ENCODE data around the gene IGFL4. TPM values are rescaled to one million over a fixed set of nuclear protein-coding genes. Genes with fewer than 3 reads are reported as not detected.
A peak's percentile ranks its signal among the peaks of the same experiment; 100 is the strongest.

Gene IGFL4
- total RNA-seq, 2 donors from 2014 or later, result not detected

DNA sequence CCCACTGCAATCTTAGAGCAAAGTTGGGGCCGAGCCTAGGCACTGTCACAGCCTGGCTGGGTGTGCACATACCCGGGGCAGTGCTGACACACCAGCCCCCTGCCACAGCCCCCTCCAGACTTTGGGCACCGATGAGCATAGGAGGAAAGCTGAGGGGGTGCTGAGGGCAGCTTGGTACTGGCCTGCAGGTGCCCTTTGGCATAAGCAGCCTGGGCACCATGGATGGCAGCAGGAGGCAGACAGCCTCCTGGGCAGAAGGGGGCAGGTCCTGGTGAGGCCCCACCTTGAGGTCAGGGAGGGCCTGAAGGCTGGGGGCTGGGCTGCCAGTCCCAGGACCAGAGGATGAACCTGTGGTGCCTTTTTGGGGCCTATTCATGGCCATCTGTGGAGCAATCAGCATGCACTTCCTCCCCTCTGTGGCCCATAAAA is 8.2 kb downstream of the IGFL4 start:
- ATAC-seq (no peak), DNase-seq (ENCODE audit: low spot score in 2 of 2) (no peak)
- Mint-ChIP-seq H3K27ac (no peak overlapping the region), H3K36me3 (no peaks in the 10 kb centered on the region), H3K9me3 (no peaks in the 10 kb centered on the region)

DNA sequence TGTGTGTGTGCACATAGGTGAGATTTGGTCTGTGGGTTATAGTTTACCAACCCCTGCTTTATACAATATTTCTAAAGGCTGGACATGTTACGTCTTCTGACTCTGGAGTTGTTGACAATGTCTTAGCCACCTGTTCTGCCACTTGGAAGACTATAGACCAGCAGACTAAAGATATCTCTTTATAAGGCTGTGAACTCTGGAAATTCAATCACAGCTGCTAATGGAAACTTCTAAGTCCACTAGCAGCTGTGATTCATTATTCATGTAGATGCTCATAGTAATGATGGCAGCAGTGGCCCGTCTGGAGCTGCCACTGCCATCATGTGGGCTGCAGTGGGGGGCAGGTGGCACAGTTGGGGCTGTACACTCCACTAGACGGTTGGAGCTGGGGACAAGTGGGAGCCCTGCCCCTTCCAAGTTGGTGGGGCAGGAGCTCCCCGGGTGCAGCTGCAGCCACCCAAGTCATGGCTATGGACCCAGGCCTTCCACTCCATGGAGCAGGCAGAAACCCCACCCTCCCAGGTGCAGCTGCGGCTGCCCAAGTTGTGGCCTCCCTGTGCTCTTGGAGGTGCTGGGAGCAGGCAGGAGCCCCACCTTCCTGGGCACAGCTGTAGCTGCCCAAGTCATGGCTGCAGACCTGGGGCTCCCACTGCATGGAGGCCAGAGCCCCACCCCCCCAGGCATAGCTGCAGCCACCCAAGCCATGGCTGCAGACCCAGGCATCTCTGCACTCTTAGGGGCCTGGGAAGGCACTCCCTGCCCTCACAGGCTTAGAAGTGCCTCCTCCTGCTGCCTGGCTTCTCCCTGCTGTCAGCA is 8.8 kb downstream of the IGFL4 start:
- DNase-seq (ENCODE audit: low spot score in 2 of 2) (no peak), ATAC-seq (no peak)
- H3K9me3 Mint-ChIP-seq, result no peaks in the 10 kb centered on the region
- no peak overlapping the region for H3K27ac Mint-ChIP-seq
- H3K36me3 Mint-ChIP-seq, result no peaks in the 10 kb centered on the region

DNA sequence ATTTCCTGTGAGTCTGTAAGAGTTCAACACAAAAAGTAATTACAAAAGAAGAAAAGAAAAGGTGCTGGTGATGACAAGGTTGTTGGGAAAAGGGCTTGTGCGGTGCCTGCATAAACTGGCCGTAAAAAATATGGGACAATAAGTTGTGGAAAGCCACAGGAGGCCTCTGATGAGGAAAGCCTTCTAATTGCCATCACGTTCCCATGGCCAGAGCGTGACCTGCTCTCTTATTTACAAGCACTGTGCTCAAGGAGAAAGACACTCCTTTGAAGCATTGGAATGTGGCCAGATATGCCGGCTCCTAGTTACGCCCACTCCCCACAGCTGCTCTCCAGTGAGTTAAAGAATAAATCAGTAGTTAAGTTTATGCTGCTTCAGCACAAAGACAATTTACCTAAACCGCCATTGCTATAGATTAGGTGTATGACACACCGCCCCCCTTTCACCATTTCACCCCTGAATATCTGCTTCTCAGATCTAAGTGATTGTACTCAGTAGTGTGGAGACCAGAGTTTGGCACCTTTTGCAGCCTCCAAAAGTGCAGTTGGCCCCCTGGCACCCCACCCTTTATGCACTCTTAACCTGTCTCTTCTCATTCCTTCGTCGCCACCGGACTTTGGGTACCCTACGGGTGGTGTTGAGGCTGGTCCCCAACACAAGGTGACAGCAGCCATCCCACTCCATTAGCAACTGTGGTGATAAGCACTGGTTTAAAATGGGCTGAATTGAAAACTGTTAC is 9.8 kb downstream of the IGFL4 start:
- ATAC-seq (no peak), DNase-seq (ENCODE audit: low spot score in 2 of 2) (no peak)
- Mint-ChIP-seq H3K9me3 (no peaks in the 10 kb centered on the region), H3K36me3 (no peaks in the 10 kb centered on the region), H3K27ac (no peak overlapping the region)

DNA sequence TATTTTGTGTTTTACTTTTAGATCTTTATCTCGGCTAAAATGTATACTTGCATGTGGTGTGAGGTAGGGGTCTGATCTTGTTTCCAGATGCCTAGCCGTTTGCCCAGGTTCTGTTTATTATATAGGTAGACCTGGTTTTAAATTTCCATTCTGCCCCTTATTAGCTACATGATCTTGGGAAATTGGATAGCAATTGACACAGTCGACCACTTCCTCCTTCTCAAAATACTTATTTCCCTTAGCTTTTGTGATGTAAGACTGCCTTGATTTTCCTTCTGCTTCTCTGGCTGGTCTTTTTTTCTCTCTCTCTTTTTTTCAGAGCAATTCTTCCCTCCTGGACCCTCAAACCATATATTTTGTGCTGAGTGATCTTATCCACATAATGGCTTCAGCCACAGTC is 15.0 kb downstream of the IGFL4 start:
- Mint-ChIP-seq H3K27ac (no peak overlapping the region), H3K36me3 (no peaks in the 10 kb centered on the region), H3K9me3 (no peaks in the 10 kb centered on the region)
- DNase-seq (ENCODE audit: low spot score in 2 of 2) (no peak), ATAC-seq (no peak)

DNA sequence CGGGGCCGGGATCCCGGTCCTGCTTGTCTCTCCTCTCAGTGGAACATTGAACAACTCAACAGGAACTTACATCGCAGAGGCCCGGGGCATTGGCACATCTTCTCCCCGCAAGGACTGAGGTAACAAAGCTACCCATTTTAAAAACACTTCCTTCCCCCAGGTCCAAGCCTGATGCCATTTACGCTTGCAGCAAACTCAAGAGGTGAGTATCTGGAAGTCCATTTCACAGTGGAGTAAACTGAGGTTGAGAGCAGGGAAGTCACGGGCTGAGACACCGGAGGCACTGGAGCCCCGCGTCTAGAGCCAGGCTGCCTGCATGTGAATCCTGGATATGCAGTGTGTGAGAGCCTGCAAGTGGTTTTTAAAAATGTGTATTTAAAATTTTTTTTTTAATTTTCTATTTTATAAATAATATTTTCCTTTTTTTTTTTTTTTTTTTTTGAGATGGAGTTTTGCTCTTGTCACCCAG is 17.5 kb downstream of the IGFL4 start:
- DNase-seq (ENCODE audit: low spot score in 2 of 2), result no peak
- H3K36me3 Mint-ChIP-seq, result no peaks in the 10 kb centered on the region
- no peak for ATAC-seq
- no peaks in the 10 kb centered on the region for H3K9me3 Mint-ChIP-seq
- no peak overlapping the region for H3K27ac Mint-ChIP-seq

DNA sequence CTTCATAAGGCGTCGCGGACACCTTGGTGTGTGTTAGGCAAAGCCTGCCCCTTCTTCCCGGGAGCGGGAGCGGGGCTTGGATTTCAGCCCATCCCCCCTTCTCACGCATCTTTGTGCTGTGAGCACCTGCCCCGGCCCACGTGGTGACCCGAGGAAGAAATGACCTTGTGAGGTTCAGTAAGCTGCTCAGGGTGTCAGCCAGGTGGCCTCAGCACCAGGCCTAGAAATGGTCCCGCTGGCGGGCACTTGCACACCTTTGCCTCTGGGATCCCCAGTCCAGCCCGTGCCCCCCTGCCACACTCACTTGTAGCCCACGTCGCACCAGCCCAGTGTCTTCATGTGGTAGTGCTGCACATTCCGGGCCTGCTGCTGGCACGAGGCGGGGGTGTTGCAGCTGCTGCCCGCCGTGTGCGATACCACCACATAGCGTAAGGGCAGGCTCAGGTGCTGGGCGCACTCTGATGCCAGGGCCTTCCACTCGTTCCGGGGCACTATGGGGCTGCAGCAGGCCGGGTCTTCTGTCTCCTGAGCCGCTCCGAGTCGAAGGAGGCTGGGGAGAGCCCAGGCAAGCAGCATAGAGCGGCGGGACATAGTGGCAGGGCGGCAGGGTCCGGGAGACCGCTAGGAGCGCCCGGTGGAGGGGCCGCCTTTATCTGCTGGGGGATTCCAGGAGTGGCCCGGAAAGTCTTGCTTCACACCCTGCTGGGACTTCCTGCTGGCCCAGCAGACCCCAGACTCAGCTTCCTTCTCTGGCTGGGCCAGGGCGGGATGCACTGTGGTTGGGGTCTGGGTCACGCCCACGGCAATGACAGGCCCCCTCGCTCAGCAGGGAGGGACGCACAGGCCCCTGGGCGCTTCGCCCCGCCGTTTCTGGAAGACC is 18.1 kb downstream of the IGFL4 start, which contains the start of gene PGLYRP1:
TSS of gene PGLYRP1 (minus strand) at position 623 of the 880 bp plus-strand sequence. CDS start at position 591, 32 bp downstream.
- no peaks in the 10 kb centered on the region for H3K36me3 Mint-ChIP-seq
- no peaks in the 10 kb centered on the region for H3K9me3 Mint-ChIP-seq
- ATAC-seq (peak in 1 of 2 donors; percentile 22), DNase-seq (ENCODE audit: low spot score in 2 of 2) (no peak)
- H3K27ac Mint-ChIP-seq, result no peak within 1 kb of the TSS

DNA sequence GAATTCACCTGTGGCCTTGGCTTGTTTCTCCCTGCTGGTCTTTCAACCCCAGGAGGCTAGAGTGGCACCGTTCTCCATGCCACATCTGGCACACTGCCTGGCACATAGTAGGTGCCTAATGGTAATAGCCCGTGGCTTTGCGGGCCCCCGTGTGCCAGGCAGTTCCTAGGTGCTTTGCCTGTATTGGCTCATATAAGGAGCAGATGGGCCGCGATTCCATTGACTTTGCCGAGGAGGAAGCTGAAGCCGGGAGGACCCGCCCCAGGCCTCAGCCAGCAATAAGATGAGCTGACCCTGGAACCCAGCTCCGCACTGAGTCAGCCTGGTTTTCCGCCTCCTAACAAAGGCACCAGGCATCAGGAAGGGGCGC is 18.8 kb downstream of the IGFL4 start:
- DNase-seq (ENCODE audit: low spot score in 2 of 2) (no peak), ATAC-seq (no peak)
- Mint-ChIP-seq H3K36me3 (no peaks in the 10 kb centered on the region), H3K9me3 (no peaks in the 10 kb centered on the region), H3K27ac (no peak overlapping the region)

DNA sequence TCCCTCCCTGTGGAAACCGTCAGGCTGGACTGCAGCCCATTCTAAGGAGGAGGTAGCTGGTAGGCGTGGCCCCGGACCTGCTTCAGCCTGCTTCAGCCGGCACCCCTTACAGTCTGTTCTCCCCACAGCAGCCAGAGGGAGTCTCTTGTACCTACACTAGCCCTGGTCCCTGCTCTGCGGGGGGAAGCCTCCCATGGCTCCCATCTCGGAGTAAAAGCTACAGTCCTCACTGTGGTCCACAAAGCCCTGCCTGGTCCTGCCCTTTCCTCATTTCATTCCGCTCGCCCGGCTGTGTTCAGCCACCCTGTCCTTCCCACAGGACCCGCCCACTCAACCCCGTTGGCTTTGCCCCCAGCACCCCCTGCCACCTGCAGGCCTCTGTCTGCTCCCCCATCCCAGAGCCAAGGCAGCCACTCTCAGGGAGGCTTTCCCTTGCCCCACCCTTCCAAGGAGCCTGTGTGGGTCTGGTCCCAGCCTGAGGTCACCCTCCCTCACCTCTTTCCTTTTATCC is 19.2 kb downstream of the IGFL4 start:
- H3K36me3 Mint-ChIP-seq, result no peaks in the 10 kb centered on the region
- no peak for DNase-seq (ENCODE audit: low spot score in 2 of 2)
- ATAC-seq, result no peak
- H3K27ac Mint-ChIP-seq, result no peak overlapping the region
- H3K9me3 Mint-ChIP-seq, result no peaks in the 10 kb centered on the region

DNA sequence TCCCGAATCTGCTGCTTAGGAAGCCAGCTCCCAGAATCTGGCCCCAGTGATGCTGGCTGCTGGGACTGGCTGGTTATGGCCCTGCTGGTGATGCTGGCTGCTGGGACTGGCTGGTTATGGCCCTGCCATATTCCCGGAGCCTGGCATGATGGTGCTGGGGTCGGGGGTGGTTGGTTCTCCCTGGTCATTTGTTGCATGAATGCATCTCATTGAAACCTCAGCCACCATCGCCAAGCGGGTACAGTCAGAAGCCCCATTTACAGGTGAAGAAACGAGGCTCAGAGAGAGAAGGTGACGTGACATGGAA is 20.0 kb downstream of the IGFL4 start:
- Mint-ChIP-seq H3K9me3 (no peaks in the 10 kb centered on the region), H3K36me3 (no peaks in the 10 kb centered on the region), H3K27ac (no peak overlapping the region)
- no peak for DNase-seq (ENCODE audit: low spot score in 2 of 2)
- no peak for ATAC-seq

DNA sequence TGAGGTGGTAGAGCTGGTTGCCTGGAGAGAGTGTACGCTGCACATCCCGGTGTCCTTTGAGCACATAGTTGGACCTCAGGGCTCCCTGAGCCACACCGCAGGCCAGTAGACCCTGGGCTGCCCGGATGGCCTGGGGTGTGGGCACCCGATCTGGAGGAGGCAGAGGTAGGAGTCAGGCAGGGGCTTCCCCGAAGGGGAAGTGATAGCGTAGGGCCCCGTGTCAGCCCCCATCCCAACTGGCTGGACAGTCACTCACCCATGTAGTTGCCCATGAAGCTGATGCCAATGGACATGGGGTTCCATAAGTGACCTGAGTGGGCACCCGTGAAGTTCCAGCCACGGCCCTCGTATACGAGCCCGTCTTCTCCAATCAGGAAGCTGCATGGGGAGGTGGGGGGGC is 21.5 kb downstream of the IGFL4 start:
- no peak for ATAC-seq
- Mint-ChIP-seq H3K27ac (no peak overlapping the region), H3K9me3 (no peaks in the 10 kb centered on the region), H3K36me3 (peaks cover 0 to 4% of the 10 kb centered on the region in 2 donors)
- DNase-seq (ENCODE audit: low spot score in 2 of 2), result no peak

DNA sequence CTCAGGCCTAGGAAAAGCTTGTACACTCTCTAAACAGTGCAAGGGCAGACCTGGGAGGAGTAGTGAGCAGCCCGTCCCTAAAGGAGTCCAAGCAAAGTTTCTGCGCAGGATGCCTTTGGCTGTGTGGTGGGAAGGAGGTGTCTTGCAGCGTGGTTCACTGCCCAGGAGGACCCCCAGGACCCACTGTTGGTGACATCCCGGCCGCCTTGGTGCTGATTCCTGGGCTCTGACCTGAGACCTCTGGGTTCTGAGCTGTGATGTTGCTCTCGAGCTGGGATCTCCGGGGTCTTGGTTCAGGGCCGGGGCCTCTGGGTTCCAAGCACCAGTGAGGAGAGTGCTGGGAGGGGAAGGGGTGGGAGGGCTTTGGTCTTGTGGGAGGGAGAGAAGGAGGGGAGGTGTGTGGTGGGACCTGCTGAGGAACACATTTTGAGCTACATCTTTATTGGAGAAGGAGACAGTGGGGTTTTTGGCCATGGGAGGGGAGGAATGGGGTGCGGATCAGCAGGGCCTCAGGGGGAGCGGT is 22.0 kb downstream of the IGFL4 start:
- H3K27ac Mint-ChIP-seq, result no peak overlapping the region
- ATAC-seq, result no peak
- no peak for DNase-seq (ENCODE audit: low spot score in 2 of 2)
- H3K9me3 Mint-ChIP-seq, result no peaks in the 10 kb centered on the region
- H3K36me3 Mint-ChIP-seq, result peaks cover 0 to 4% of the 10 kb centered on the region in 2 donors

DNA sequence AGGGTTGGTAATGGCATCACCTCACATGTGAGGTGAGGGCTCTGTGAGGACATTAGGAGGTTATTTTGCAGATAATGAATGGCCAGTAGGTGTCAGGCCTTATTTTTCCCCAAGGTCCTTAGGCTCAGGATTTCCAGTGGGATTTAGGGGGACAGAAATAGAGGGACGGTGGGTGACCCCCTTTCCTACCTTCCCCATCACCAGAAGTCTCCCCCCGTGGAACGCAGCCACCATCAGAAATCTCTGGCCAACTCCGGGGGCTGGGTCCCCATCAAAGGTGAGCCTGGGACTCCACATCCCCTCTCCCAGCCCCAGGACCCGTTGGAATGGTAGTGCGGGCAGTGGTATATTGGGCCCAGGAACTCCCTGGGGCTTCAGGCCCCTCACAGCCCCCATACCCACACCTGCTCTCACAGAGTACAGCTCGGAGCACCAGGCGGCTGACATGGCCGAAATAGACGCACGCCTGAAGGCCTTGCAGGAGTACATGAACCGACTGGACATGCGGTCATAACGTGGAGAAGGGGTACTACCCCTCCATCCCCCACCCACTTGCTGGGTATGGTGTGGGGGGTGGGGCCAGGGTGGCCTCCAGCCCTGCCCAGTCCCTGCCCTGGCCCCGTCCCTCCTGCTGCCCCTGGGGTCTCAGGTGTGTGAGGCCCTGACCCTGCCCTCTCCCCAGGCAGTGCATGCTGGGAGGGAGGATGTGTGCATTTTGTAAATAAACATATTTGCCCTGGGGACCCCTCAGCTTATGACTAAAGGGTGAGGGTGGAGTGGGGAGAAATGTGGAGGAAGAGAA is 22.7 kb downstream of the IGFL4 start:
- DNase-seq (ENCODE audit: low spot score in 2 of 2), result no peak
- ATAC-seq, result no peak
- Mint-ChIP-seq H3K27ac (no peak overlapping the region), H3K9me3 (no peaks in the 10 kb centered on the region), H3K36me3 (peaks cover 0 to 4% of the 10 kb centered on the region in 2 donors)

DNA sequence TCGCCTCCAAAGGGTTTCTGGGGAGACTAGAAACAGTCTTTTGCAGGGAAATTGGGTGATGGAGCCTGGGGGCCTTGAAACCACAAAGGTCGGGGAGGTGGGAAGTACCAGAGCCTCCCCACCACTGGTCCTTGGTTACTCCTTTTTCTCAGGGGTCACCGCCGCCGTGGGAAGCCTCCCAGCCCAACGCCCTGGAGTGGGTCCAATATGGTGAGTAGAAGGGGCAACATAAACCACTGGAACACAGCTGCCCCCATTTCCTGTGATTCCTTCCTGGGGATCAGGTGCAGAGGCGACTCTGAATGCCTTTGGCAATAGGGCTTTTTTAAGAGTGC is 23.7 kb downstream of the IGFL4 start:
- Mint-ChIP-seq H3K27ac (no peak overlapping the region), H3K9me3 (no peaks in the 10 kb centered on the region), H3K36me3 (peaks cover 0 to 4% of the 10 kb centered on the region in 2 donors)
- ATAC-seq (peak in 1 of 2 donors; percentile 14), DNase-seq (ENCODE audit: low spot score in 2 of 2) (no peak)

DNA sequence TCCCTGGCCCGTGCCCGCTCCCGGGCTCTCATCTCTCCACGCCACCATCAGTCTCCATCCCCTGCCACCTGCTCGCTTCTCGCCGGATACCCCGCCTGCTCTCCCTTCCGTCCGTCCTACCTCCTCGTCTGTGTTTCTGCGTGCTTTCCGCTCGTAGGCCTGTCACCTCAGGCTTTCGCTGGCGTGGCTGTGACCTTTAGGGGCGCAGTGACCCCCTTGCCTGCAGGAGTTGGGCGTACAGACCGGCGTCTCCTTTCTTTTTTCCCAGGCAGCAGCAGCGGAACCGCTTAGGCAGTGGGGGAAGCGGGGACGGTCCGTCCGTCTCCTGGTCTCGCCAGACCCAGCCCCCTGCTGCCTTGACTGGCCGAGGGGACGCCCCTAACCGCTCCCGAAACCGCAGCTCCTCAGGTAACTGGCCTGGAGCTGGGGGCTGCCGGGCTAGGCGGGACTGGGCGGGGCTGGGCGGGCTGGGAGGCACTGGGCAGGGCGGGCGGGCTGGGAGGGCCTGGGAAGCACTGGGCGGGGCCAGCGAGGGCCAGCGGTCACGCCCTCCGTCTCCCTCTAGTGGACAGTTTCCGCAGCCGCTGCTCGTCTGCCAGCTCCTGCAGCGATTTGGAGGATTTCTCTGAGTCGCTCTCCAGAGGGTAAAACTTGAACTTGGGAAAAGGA is 24.2 kb downstream of the IGFL4 start:
- Mint-ChIP-seq H3K9me3 (no peaks in the 10 kb centered on the region), H3K36me3 (peaks cover 0 to 4% of the 10 kb centered on the region in 2 donors), H3K27ac (peak overlapping the region; percentile 11 to 15)
- peak; percentile 77 to 85 for ATAC-seq
- DNase-seq (ENCODE audit: low spot score in 2 of 2), result peak; percentile 83 to 85

DNA sequence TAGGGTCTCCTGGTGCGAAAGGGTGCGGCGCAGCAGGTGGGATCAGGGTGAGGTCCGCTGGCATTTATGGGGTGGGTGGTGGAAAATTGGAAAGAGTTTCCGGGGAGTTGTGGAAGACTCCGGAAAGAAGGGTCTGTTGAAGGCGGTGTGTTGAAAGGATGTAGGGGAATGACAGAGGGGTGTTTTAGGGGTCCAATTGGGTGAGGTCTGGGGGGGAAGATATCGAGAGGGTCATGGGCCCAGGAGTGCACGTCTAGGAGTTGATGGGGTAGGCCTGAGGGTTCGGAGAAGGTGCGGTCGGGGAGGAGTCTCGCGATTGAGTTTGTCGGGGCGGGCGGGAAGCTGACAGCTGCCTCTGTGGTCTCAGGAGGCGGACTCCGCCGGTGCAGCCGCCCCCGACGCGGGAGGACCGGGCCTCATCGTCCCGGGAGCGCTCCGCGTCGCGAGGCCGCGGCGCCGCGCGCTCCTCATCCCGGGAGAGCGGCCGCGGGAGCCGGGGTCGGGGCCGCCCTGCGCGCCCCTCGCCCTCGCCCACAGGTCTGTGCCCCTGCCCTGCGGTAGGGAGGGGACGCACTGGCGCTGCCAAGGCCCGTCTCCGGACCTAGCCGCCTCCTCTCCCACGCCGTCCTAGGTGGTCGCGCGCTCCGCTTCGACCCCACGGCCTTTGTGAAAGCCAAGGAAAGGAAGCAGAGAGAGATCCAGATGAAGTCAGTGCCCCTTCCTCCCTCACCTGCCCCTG is 24.9 kb downstream of the IGFL4 start:
- Mint-ChIP-seq H3K36me3 (peaks cover 0 to 4% of the 10 kb centered on the region in 2 donors), H3K9me3 (no peaks in the 10 kb centered on the region), H3K27ac (peak overlapping the region; percentile 11 to 15)
- ATAC-seq (peak; percentile 35 to 47), DNase-seq (ENCODE audit: low spot score in 2 of 2) (peak in 1 of 2 donors; percentile 38)

All from activated naive CD4-positive, alpha-beta T cell treated with anti-CD3 and anti-CD28 coated beads, Interleukin-2, amount 50 U/mL, for 72 hours (primary cell).